Nephron (organoid): Measurements from ENCODE around the gene TMEM41B.

Source experiments
- H3K27ac Mint-ChIP-seq, 3 experiments: 2 replicates each; pipeline ENCODE4 v1.8.0; 2020; ENCODE audit warnings: mixed read lengths in 3 of 3, mild to moderate bottlenecking in 2 of 3, moderate library complexity in 1 of 3
- H3K27me3 Mint-ChIP-seq: 2 replicates; pipeline ENCODE4 v1.8.0; 2021; ENCODE audit warnings: low read depth, mild to moderate bottlenecking, moderate library complexity, mixed read lengths
- H3K36me3 Mint-ChIP-seq: 2 replicates; pipeline ENCODE4 v1.8.0; 2020; ENCODE audit warnings: low read depth, mixed read lengths
- H3K4me1 Mint-ChIP-seq: 2 replicates; pipeline ENCODE4 v1.8.0; 2020; ENCODE audit warnings: mixed read lengths
- H3K4me3 Mint-ChIP-seq, 3 experiments: 2 replicates each; pipeline ENCODE4 v1.8.0; 2020; ENCODE audit warnings: mild to moderate bottlenecking in 3 of 3, mixed read lengths in 3 of 3, moderate library complexity in 2 of 3
- H3K9me3 Mint-ChIP-seq: 2 replicates; pipeline ENCODE4 v1.8.0; 2020; ENCODE audit warnings: mixed read lengths
- TF ChIP-seq, protein P1 (sequence below), 3 experiments: fragments of 200-600 bp; sonication (generic); IDR thresholded peaks; one replicate each; pipeline ENCODE4 v1.5.0; 2021; ENCODE audit warnings: antibody characterized with exemption in 3 of 3; ENCODE audit not compliant: unreplicated experiment in 3 of 3

Gene TMEM41B

DNA sequence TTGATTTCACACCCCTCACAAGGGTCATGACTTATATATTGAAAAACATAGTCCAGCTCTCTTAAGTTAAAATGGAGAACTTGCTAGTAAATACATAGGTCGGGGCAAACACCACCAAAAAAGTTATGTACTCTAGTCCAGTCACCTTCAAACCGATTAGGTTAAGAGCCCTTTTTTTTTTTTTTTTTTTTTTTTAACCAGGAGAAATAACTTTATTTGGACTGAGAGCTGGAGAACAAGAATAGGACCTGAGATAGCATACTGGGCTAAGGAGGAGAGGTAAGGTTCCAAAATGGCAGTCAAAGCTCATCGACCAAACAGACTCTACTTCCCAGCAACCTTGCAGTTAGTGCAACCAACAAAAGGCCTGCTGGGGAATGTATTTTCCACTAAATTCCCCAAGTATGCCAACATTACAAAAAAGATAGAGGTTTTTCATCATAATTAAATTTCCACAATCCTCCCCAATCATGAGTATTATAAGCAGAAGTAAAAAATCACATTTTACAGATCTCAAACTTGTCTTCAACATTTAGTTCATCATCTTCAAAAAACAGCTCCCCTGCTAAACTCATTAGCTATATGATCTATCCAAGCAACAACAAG is 3.8 kb downstream of the TMEM41B start:
- Mint-ChIP-seq H3K4me1 (peaks cover 20% of the 10 kb centered on the region), H3K36me3 (peaks cover 28% of the 10 kb centered on the region), H3K9me3 (peaks cover 4% of the 10 kb centered on the region), H3K27me3 (no peaks in the 10 kb centered on the region), H3K27ac (peak overlapping the region in 1 of 3 experiments; percentile 28), H3K4me3 (peak overlapping the region in 1 of 3 experiments; percentile 3)
- TF ChIP-seq, protein P1, sequence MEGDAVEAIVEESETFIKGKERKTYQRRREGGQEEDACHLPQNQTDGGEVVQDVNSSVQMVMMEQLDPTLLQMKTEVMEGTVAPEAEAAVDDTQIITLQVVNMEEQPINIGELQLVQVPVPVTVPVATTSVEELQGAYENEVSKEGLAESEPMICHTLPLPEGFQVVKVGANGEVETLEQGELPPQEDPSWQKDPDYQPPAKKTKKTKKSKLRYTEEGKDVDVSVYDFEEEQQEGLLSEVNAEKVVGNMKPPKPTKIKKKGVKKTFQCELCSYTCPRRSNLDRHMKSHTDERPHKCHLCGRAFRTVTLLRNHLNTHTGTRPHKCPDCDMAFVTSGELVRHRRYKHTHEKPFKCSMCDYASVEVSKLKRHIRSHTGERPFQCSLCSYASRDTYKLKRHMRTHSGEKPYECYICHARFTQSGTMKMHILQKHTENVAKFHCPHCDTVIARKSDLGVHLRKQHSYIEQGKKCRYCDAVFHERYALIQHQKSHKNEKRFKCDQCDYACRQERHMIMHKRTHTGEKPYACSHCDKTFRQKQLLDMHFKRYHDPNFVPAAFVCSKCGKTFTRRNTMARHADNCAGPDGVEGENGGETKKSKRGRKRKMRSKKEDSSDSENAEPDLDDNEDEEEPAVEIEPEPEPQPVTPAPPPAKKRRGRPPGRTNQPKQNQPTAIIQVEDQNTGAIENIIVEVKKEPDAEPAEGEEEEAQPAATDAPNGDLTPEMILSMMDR (IDR thresholded peaks at IDR 0.05; ENCODE audit: unreplicated experiment in 3 of 3) = no peak

DNA sequence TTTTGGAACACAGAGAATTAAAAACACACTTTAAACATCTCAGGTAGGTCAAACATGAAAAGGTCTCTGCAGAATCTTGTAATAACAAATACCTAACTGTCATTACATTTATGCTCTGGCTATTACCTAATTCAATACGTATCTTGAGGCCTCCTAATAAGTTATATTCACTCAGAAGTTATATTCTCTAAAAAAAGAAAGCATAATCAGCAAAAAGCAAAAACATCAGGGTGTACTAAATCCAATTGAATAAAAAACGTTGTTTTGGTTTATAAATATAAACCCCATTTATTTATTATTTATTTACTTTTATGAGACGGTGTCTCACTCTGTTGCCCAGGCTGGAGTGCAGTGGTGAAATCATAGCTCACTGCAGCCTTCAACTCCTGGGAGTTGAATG is 10.2 kb downstream of the TMEM41B start:
- TF ChIP-seq, protein P1 (IDR thresholded peaks at IDR 0.05; ENCODE audit: unreplicated experiment in 3 of 3) = no peak

DNA sequence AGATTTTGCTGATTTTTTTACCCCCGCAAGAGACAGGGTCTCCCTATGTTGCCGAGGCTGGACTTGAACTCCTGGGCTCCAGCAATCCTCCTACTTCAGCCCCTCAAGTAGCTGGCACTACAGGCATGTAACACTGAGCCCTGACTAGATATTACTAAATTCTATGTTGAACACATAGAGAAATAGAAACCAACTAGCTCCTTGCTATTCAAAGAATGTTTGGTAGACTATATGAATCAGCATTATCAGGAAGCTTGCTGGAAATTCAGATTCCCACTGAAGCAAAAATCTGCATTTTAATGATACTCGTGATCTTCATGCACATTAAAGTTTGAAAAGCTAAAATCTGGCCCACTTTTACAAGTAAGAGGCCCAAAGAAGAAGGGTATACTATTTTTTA is 11.9 kb downstream of the TMEM41B start:
- TF ChIP-seq, protein P1 (IDR thresholded peaks at IDR 0.05; ENCODE audit: unreplicated experiment in 3 of 3) = no peak

More for the DNA sequence above, 10.2 kb downstream of the TMEM41B start:
- peaks cover 4% of the 10 kb centered on the region for H3K9me3 Mint-ChIP-seq
- no peaks in the 10 kb centered on the region for H3K27me3 Mint-ChIP-seq
- no peak overlapping the region for H3K4me3 Mint-ChIP-seq
- no peaks in the 10 kb centered on the region for H3K4me1 Mint-ChIP-seq
- no peak overlapping the region for H3K27ac Mint-ChIP-seq
- H3K36me3 Mint-ChIP-seq = peaks cover 20% of the 10 kb centered on the region

DNA sequence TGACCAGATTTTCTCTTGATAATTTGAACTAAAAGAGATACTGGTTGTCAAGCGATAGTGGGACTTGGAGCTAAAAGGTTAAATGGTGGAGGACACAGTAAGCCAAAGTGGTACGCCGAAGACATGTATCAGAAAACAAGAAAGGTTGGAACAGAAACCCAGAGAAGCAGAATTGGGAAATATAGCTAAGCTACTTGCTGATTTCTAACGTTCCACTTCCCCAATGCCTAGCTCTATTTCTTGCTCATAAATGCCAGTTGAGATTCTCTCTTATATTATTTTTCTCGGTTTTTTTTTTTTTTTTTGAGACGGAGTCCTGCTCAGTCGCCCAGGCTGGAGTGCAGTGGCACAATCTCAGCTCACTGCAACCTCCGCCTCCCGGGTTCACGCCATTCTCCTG is 12.7 kb downstream of the TMEM41B start:
- TF ChIP-seq, protein P1 (IDR thresholded peaks at IDR 0.05; ENCODE audit: unreplicated experiment in 3 of 3) = no peak
- H3K36me3 Mint-ChIP-seq = peaks cover 14% of the 10 kb centered on the region
- H3K9me3 Mint-ChIP-seq = no peaks in the 10 kb centered on the region
- no peaks in the 10 kb centered on the region for H3K4me1 Mint-ChIP-seq
- no peak overlapping the region for H3K4me3 Mint-ChIP-seq
- H3K27me3 Mint-ChIP-seq = no peaks in the 10 kb centered on the region
- no peak overlapping the region for H3K27ac Mint-ChIP-seq

More for the DNA sequence above, 11.9 kb downstream of the TMEM41B start:
- Mint-ChIP-seq H3K9me3 (no peaks in the 10 kb centered on the region), H3K27me3 (no peaks in the 10 kb centered on the region), H3K4me1 (no peaks in the 10 kb centered on the region), H3K27ac (no peak overlapping the region), H3K4me3 (no peak overlapping the region), H3K36me3 (peaks cover 17% of the 10 kb centered on the region)

DNA sequence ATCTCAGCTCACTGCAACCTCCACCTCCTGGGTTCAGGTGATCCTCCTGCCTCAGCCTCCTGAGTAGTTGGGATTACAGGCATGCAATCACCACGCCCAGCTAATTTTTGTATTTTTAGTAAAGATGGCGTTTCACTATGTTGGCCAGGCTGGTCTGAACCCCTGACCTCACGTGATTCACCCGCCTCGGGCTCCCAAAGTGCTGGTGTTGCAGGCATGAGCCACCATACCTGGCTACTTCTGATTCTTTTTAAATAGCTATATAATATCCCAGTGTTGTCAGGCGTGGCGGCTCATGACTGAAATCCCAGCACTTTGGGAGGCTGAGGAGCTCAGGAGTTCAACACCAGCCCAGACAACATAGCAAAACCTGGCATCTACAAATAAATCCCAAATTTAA is 20.7 kb downstream of the TMEM41B start:
- peaks cover 27% of the 10 kb centered on the region for H3K36me3 Mint-ChIP-seq
- H3K27ac Mint-ChIP-seq = no peak overlapping the region
- no peak overlapping the region for H3K4me3 Mint-ChIP-seq
- H3K9me3 Mint-ChIP-seq = no peaks in the 10 kb centered on the region
- no peaks in the 10 kb centered on the region for H3K27me3 Mint-ChIP-seq
- TF ChIP-seq, protein P1 (IDR thresholded peaks at IDR 0.05; ENCODE audit: unreplicated experiment in 3 of 3) = no peak
- no peaks in the 10 kb centered on the region for H3K4me1 Mint-ChIP-seq
